SIG-M5 treated with dmso at 0.1 percent for 504 hours (cell line): ENCODE results near the gene CDCA5.

ENCODE experiments used
- DNase-seq: peaks from one replicate; lab custom pipeline; 2025; ENCODE audit not compliant: unreplicated experiment; lab: John Stamatoyannopoulos, UW

Gene CDCA5

GRCh38 chr11:65047581-65048422 is 36.0 kb downstream of the CDCA5 start:
- DNase-seq = no peak

DNA sequence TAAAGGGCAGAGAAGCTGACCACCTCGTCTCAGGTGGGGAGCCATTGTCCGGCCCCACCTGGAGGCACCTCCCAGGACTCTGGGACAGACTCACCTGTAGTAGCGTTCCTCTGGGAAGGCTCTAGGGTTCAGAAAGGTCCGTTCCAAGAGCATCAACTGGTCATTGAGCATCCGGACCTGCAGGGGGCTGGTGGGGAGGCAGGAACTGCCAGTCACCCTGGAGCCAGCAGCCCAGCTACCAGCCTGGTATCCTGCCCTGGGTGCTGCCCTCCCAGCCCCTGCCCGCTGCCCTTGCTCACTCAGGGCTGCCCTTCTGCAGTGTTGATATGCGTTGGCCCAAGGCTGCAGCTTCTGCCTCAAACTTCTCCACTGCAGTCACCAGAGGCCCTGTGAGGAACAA is 38.1 kb downstream of the CDCA5 start:
- no peak for DNase-seq

GRCh38 chr11:65045061-65045460 is 38.8 kb downstream of the CDCA5 start:
- no peak for DNase-seq

- peak; percentile 46 for DNase-seq
Measured at GRCh38 chr11:65043881-65044501, 39.8 kb downstream of the CDCA5 start.

DNA sequence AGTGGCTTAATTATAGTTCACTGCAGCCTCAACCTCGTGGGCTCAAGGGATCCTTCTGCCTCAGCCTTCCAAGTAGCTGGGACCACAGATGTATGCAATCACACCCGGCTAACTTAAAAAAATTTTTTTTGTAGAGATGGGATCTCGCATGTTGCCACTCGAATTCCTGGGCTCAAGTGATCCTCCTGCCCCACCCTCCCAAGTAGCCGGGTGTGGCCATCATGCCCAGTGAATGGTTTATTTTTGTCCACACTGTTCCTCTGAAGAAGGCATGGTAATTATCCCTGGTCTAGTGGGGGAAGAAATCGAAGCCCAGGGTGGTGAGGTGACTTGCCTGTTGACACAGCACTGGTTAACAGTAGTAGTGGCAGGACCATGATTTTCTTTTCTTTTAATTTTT is 40.9 kb downstream of the CDCA5 start:
- no peak for DNase-seq

DNA sequence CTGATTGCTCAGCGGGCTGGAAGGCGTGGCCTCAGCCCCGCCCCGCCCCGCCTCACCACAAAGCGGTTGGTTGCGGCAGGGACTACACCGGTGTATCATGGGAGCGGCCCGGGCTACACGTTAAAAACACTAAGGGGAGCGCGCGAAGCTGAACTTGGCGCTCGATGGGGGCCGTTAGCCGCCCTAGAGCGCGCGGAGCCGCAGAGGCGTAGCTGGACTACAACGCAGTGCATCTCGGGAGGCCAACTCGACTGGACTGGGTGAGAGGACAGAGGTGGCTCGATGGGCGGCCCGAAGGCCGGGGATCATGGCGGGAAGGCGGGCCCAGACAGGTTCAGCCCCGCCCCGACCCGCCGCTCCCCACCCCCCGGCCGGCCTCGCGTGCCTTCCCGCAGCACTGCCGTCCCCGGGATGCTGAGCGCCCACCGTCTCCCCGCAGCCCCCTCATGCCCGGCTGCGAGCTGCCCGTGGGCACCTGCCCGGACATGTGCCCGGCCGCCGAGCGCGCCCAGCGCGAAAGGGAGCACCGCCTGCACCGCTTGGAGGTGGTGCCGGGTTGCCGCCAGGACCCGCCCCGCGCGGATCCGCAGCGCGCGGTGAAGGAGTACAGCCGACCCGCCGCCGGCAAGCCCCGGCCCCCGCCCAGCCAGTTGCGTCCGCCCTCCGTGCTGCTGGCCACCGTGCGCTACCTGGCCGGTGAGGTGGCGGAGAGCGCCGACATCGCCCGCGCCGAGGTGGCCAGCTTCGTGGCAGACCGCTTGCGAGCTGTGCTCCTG is 42.8 kb downstream of the CDCA5 start, which contains the start of gene SAC3D1:
TSS of gene SAC3D1 (plus strand) at position 364 of the 776 bp plus-strand sequence. CDS start at position 447, 83 bp downstream.
- DNase-seq = peak; percentile 93

DNA sequence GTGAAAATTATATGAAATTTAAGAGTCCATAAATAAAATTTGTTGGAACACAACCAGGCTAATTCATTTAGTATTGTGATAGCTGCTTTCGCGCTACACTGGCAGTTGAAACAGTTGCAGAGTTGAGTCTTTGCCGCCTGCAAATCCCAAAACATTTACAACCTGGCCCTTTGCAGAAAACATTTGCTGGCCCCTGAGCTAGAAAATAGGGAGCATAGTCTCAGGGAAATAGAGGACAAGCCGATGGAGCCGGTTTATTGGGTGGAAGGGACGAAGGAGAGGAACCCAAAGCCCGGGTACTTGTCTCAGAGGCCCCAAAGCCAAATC is 43.4 kb downstream of the CDCA5 start:
- no peak for DNase-seq

DNA sequence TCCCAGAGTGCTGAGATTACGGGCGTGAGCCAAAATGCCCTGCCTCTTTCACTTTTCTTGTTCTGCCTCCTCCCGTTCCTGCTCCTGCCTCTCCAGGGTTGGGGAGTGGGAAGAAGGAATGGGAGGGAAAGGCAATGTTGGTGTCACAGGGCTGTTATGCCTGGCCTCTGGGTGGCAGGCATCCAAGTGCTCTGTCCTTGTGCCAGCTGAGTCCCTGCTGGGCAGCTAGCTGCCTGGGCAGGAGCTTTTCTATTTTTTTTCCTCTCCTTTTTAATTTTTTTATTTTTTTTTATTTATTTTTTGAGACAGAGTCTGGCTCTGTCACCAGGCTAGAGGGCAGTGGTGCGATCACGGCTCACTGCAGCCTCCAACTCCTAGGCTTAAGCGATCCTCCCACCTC is 46.9 kb downstream of the CDCA5 start:
- DNase-seq = no peak

GRCh38 chr11:65035579-65035978 is 48.3 kb downstream of the CDCA5 start:
- DNase-seq = no peak

DNA sequence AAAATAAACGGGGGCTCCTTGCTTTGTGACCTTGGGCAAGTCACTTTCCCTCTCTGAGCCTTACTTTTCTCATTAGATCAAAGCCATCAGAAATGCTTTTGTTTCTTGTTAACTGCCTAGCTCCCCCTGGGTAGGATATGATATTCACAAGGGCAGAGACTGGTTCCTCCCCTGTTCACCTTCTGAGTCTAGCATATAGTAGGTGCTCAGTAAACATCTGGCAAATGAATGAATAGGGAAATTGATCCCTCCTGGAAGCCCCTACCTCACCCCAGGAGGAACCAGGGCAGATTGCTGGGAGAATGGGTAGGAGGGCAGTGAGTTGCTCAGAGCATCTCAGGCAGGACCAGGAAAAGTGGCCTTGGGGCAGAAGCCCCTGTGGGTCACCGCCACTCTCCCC is 49.4 kb downstream of the CDCA5 start:
- no peak for DNase-seq

DNA sequence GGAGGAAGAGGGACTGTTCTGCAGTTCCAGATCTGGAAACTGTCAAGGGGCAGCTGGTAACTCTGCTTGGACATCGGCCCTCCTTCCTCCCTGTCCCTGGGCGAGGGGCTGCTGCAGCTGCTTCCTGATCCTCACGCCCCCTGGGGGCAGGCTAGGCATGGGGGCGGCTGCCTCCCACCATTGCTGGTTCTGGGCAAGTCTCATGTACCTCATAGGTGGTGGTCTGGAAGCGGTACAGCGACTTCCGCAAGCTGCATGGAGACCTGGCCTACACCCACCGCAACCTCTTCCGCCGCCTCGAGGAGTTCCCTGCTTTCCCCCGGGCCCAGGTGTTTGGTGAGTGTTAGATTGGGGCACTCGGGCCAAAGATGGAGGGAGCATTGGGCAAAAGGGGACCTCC is 51.6 kb downstream of the CDCA5 start:
- DNase-seq = no peak
